ENCODE measurements around the gene CSRP1.
A peak's percentile ranks its signal among the peaks of the same experiment; 100 is the strongest.

Gene CSRP1

DNA sequence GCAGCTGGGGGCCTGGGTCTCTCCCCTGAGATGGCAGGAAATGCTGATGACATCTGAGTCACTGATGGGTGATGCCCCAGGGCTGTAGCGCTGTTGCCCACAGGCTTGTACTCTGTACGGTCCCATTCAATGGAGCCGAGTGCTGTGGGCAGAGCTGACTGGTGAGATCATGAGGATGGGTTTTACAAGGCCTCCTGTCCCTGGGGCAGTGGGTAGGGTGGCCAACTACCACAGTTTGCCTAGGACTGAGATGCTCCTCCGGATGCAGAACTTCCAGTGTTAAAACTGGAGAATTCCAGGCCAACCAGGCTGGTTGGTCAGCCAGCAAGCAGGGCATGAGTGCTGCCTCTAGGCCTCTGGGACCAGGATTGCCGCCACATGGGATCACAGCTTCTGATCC, 47.1 kb downstream of the CSRP1 start:
- no peak for DNase-seq (ENCODE audit: low spot score)
- no peak for ATAC-seq (ENCODE audit: low read depth)
- Histone ChIP-seq H3K4me1 (ENCODE audit: insufficient read depth, poor library complexity, severe bottlenecking) (peaks cover 44% of the 10 kb centered on the region), H3K4me3 (ENCODE audit: severe bottlenecking) (no peak overlapping the region), H3K9me3 (ENCODE audit: severe bottlenecking) (no peaks in the 10 kb centered on the region), H3K36me3 (ENCODE audit: low read depth) (peaks cover 9% of the 10 kb centered on the region), H3K27me3 (ENCODE audit: insufficient read depth, poor library complexity, severe bottlenecking) (no peaks in the 10 kb centered on the region), H3K27ac (ENCODE audit: poor library complexity, severe bottlenecking) (peak overlapping the region; percentile 97)
- TF ChIP-seq, protein P1, sequence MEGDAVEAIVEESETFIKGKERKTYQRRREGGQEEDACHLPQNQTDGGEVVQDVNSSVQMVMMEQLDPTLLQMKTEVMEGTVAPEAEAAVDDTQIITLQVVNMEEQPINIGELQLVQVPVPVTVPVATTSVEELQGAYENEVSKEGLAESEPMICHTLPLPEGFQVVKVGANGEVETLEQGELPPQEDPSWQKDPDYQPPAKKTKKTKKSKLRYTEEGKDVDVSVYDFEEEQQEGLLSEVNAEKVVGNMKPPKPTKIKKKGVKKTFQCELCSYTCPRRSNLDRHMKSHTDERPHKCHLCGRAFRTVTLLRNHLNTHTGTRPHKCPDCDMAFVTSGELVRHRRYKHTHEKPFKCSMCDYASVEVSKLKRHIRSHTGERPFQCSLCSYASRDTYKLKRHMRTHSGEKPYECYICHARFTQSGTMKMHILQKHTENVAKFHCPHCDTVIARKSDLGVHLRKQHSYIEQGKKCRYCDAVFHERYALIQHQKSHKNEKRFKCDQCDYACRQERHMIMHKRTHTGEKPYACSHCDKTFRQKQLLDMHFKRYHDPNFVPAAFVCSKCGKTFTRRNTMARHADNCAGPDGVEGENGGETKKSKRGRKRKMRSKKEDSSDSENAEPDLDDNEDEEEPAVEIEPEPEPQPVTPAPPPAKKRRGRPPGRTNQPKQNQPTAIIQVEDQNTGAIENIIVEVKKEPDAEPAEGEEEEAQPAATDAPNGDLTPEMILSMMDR (IDR thresholded peaks at IDR 0.05; ENCODE audit: poor library complexity, severe bottlenecking) = no peak

DNA sequence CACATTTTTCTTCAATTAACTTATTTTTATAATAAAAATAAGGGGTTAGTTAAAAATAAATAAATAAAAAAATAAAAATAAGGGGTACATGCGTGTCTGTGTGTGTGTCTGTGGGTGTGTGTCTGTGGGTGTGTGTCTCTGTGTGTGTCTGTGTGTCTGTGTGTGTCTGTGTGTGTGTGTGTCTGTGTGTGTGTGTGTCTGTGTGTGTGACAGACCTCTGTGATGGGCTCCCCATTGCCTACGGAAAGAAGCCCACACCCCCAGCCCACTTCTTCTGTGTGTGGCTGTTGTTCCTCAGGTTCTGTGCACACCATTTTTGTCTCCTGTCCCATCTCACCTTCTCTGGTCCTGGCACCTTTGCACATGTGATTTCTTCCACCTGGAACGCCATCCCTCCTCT, 47.9 kb downstream of the CSRP1 start:
- TF ChIP-seq, protein P1 (IDR thresholded peaks at IDR 0.05; ENCODE audit: poor library complexity, severe bottlenecking) = no peak
- Histone ChIP-seq H3K4me3 (ENCODE audit: severe bottlenecking) (no peak overlapping the region), H3K9me3 (ENCODE audit: severe bottlenecking) (no peaks in the 10 kb centered on the region), H3K4me1 (ENCODE audit: insufficient read depth, poor library complexity, severe bottlenecking) (peaks cover 44% of the 10 kb centered on the region), H3K27ac (ENCODE audit: poor library complexity, severe bottlenecking) (no peak overlapping the region), H3K36me3 (ENCODE audit: low read depth) (peaks cover 1% of the 10 kb centered on the region), H3K27me3 (ENCODE audit: insufficient read depth, poor library complexity, severe bottlenecking) (no peaks in the 10 kb centered on the region)
- ATAC-seq (ENCODE audit: low read depth) (no peak), DNase-seq (ENCODE audit: low spot score) (no peak)

DNA sequence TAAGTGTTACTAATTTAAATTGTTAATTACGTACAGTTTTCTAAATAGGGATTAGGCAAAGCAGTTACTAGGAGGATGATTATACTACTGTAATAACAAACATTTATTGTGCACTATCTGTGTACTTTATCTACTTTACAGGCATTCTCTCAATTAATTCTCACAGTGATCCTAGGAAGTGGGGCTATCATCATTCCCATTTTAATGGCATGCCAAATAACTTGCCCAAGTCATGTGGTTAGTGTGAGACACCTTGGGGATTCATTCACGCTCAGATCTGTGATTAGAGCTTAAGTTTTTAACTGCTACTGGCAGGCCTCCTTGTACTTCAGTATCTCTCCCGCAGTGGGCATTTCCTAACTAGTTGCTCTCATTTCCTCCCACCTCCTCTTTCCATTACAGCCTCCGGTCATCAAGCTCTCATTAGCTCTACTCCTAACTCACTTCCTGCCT, 49.4 kb downstream of the CSRP1 start:
- H3K27me3 ChIP-seq (ENCODE audit: insufficient read depth, poor library complexity, severe bottlenecking) = no peaks in the 10 kb centered on the region
- no peaks in the 10 kb centered on the region for H3K9me3 ChIP-seq (ENCODE audit: severe bottlenecking)
- H3K4me1 ChIP-seq (ENCODE audit: insufficient read depth, poor library complexity, severe bottlenecking) = peaks cover 38% of the 10 kb centered on the region
- DNase-seq (ENCODE audit: low spot score) (no peak), ATAC-seq (ENCODE audit: low read depth) (no peak)
- TF ChIP-seq, protein P1 (IDR thresholded peaks at IDR 0.05; ENCODE audit: poor library complexity, severe bottlenecking) = no peak
- no peaks in the 10 kb centered on the region for H3K36me3 ChIP-seq (ENCODE audit: low read depth)
- peak overlapping the region; percentile 40 for H3K27ac ChIP-seq (ENCODE audit: poor library complexity, severe bottlenecking)
- H3K4me3 ChIP-seq (ENCODE audit: severe bottlenecking) = no peak overlapping the region

DNA sequence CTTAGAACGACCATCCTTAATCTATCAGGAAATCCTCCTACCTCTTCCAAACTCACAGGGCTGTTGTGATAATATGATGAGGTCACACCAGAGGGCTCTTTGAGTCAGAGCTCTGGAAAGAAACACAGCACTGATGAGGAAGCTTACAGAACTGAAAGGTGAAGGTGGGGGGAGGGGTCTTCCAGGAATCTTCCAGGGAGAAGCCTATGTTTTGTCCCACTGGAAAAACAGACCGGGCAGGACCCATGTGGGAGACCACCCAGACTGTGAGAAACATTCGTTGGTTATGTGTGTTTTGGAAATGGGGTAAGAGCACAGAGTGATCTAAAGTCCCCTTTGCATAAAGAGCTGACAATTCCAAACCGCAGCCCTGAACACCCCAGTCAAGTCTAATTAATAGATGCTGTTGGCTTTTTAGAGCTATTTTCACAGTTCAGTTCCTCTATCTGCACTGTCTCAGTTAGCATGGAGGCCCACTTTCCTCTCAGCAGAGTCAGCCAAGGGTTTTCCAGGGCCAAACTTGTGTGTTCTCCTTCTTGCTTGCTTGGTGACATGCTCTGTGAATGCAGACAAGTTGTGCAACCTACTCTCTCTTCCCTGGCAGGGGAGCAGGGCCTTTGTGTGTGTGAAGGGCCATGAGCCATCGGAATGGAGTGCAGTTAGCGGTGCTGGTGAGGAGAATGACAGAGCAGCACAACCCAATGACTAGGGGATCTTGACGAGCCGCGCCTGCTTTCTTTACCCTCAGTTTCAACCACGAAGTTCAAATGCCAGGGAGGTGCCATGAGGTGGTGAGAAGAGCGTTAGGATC, 50.2 kb downstream of the CSRP1 start:
- DNase-seq (ENCODE audit: low spot score) = no peak
- H3K4me3 ChIP-seq (ENCODE audit: severe bottlenecking) = no peak overlapping the region
- TF ChIP-seq, protein P1 (IDR thresholded peaks at IDR 0.05; ENCODE audit: poor library complexity, severe bottlenecking) = no peak
- no peaks in the 10 kb centered on the region for H3K27me3 ChIP-seq (ENCODE audit: insufficient read depth, poor library complexity, severe bottlenecking)
- H3K9me3 ChIP-seq (ENCODE audit: severe bottlenecking) = no peaks in the 10 kb centered on the region
- H3K4me1 ChIP-seq (ENCODE audit: insufficient read depth, poor library complexity, severe bottlenecking) = peaks cover 31% of the 10 kb centered on the region
- H3K27ac ChIP-seq (ENCODE audit: poor library complexity, severe bottlenecking) = peak overlapping the region; percentile 40
- H3K36me3 ChIP-seq (ENCODE audit: low read depth) = no peaks in the 10 kb centered on the region
- peak; percentile 7; the same call in 2 of the 3 replicates for ATAC-seq (ENCODE audit: low read depth)

DNA sequence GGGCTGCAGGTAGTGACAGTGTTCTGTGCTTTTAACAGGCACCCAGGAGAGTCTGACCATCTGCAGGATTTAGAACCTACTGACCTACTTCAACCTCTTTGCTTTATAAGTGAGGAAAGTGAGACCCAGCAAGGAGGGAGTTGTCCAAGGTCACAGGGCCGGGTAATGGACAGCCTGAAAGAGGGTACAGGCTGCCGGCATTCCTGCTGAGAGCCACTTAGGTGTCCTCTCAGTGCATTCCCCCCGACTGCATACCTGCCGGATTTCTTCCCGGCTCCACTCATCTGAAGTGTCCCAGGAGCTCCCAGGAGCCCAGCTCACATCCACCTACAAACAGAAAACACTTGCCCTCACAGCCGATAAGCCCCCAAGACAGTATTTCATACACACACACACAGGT, 51.8 kb downstream of the CSRP1 start:
- DNase-seq (ENCODE audit: low spot score) (no peak), ATAC-seq (ENCODE audit: low read depth) (no peak)
- TF ChIP-seq, protein P1 (IDR thresholded peaks at IDR 0.05; ENCODE audit: poor library complexity, severe bottlenecking) = no peak
- no peak overlapping the region for H3K27ac ChIP-seq (ENCODE audit: poor library complexity, severe bottlenecking)
- peaks cover 24% of the 10 kb centered on the region for H3K4me1 ChIP-seq (ENCODE audit: insufficient read depth, poor library complexity, severe bottlenecking)
- H3K27me3 ChIP-seq (ENCODE audit: insufficient read depth, poor library complexity, severe bottlenecking) = no peaks in the 10 kb centered on the region
- H3K9me3 ChIP-seq (ENCODE audit: severe bottlenecking) = no peaks in the 10 kb centered on the region
- no peaks in the 10 kb centered on the region for H3K36me3 ChIP-seq (ENCODE audit: low read depth)
- H3K4me3 ChIP-seq (ENCODE audit: severe bottlenecking) = no peak overlapping the region
